ENCODE results near the gene FAM227B.
A peak's percentile ranks its signal among the peaks of the same experiment; 100 is the strongest.
"Not testable (repeated sequence)": the region's sequence is repeated elsewhere in the genome, so short reads cannot be mapped to it uniquely, and the experiment has no call there.

Gene FAM227B

GRCh38 chr15:49610157-49610918, 10.3 kb downstream of the FAM227B start:
- no peak overlapping the region for H4K8ac ChIP-seq (ENCODE audit: low read depth, low read length)
- H3K4ac ChIP-seq (ENCODE audit: low read depth, low read length), result no peak overlapping the region
- no peak overlapping the region for H2AK5ac ChIP-seq (ENCODE audit: low read length)
- no peaks in the 10 kb centered on the region for H3K27me3 ChIP-seq (ENCODE audit: insufficient read depth, low read length, poor library complexity)
- no peak overlapping the region for H3K9ac ChIP-seq (ENCODE audit: low read length)
- H3K18ac ChIP-seq (ENCODE audit: low read length), result no peak overlapping the region
- no peak overlapping the region for H3K4me2 ChIP-seq (ENCODE audit: low read length)
- no peak overlapping the region for H2BK5ac ChIP-seq (ENCODE audit: low read length)
- no peak overlapping the region for H3K27ac ChIP-seq (ENCODE audit: low read depth, low read length)
- peak; percentile 19 for DNase-seq
- H3K4me1 ChIP-seq (ENCODE audit: control insufficient read depth, low read depth, low read length), result no peaks in the 10 kb centered on the region
- no peak overlapping the region for H2BK15ac ChIP-seq (replicated peaks; ENCODE audit: low read depth)
- WGBS (ENCODE audit: extremely low coverage, insufficient coverage, low lambda C conversion rate), result no CpG with 5 or more reads among the region's 2 CpGs
- no peaks in the 10 kb centered on the region for H3K36me3 ChIP-seq (ENCODE audit: control insufficient read depth, insufficient read depth, low read length)
- no peak overlapping the region for H3K4me3 ChIP-seq (ENCODE audit: low read length)
- no peak overlapping the region for H4K5ac ChIP-seq (ENCODE audit: low read length)
- H2BK120ac ChIP-seq (ENCODE audit: low read depth, low read length), result no peak overlapping the region
- no peaks in the 10 kb centered on the region for H3K79me2 ChIP-seq (ENCODE audit: control insufficient read depth, insufficient read depth, low read length)
- H3K56ac ChIP-seq (ENCODE audit: low read length), result no peak overlapping the region
- H3K79me1 ChIP-seq (ENCODE audit: low read length), result no peaks in the 10 kb centered on the region
- H3K23ac ChIP-seq (ENCODE audit: low read length), result no peak overlapping the region

- Histone ChIP-seq H2BK15ac (replicated peaks; ENCODE audit: low read depth) (no peak overlapping the region), H3K9ac (ENCODE audit: low read length) (no peak overlapping the region), H3K27me3 (ENCODE audit: insufficient read depth, low read length, poor library complexity) (no peaks in the 10 kb centered on the region), H4K5ac (ENCODE audit: low read length) (no peak overlapping the region), H2BK120ac (ENCODE audit: low read depth, low read length) (no peak overlapping the region), H3K23ac (ENCODE audit: low read length) (no peak overlapping the region), H3K18ac (ENCODE audit: low read length) (no peak overlapping the region), H3K27ac (ENCODE audit: low read depth, low read length) (no peak overlapping the region), H3K36me3 (ENCODE audit: control insufficient read depth, insufficient read depth, low read length) (no peaks in the 10 kb centered on the region), H3K56ac (ENCODE audit: low read length) (no peak overlapping the region), H2BK5ac (ENCODE audit: low read length) (no peak overlapping the region), H3K79me1 (ENCODE audit: low read length) (no peaks in the 10 kb centered on the region), H4K8ac (ENCODE audit: low read depth, low read length) (no peak overlapping the region), H3K4me2 (ENCODE audit: low read length) (no peak overlapping the region), H3K4me3 (ENCODE audit: low read length) (no peak overlapping the region), H3K4ac (ENCODE audit: low read depth, low read length) (no peak overlapping the region), H3K4me1 (ENCODE audit: control insufficient read depth, low read depth, low read length) (no peaks in the 10 kb centered on the region), H2AK5ac (ENCODE audit: low read length) (no peak overlapping the region), H3K79me2 (ENCODE audit: control insufficient read depth, insufficient read depth, low read length) (no peaks in the 10 kb centered on the region)
- DNase-seq, result no peak
Measured at GRCh38 chr15:49606594-49606993, 14.0 kb downstream of the FAM227B start.

GRCh38 chr15:49605588-49605987, 15.0 kb downstream of the FAM227B start:
- DNase-seq, result no peak
- no peak overlapping the region for H3K4ac ChIP-seq (ENCODE audit: low read depth, low read length)
- H3K4me1 ChIP-seq (ENCODE audit: control insufficient read depth, low read depth, low read length), result no peaks in the 10 kb centered on the region
- no peak overlapping the region for H3K56ac ChIP-seq (ENCODE audit: low read length)
- H2BK15ac ChIP-seq (replicated peaks; ENCODE audit: low read depth), result no peak overlapping the region
- no peak overlapping the region for H2BK120ac ChIP-seq (ENCODE audit: low read depth, low read length)
- H3K4me3 ChIP-seq (ENCODE audit: low read length), result no peak overlapping the region
- no CpG with 5 or more reads among the region's 2 CpGs for WGBS (ENCODE audit: extremely low coverage, insufficient coverage, low lambda C conversion rate)
- no peaks in the 10 kb centered on the region for H3K79me2 ChIP-seq (ENCODE audit: control insufficient read depth, insufficient read depth, low read length)
- no peak overlapping the region for H3K9ac ChIP-seq (ENCODE audit: low read length)
- no peak overlapping the region for H3K23ac ChIP-seq (ENCODE audit: low read length)
- no peaks in the 10 kb centered on the region for H3K27me3 ChIP-seq (ENCODE audit: insufficient read depth, low read length, poor library complexity)
- no peak overlapping the region for H4K5ac ChIP-seq (ENCODE audit: low read length)
- H2BK5ac ChIP-seq (ENCODE audit: low read length), result no peak overlapping the region
- H2AK5ac ChIP-seq (ENCODE audit: low read length), result no peak overlapping the region
- H3K79me1 ChIP-seq (ENCODE audit: low read length), result no peaks in the 10 kb centered on the region
- H4K8ac ChIP-seq (ENCODE audit: low read depth, low read length), result no peak overlapping the region
- no peaks in the 10 kb centered on the region for H3K36me3 ChIP-seq (ENCODE audit: control insufficient read depth, insufficient read depth, low read length)
- H3K4me2 ChIP-seq (ENCODE audit: low read length), result no peak overlapping the region
- no peak overlapping the region for H3K27ac ChIP-seq (ENCODE audit: low read depth, low read length)
- no peak overlapping the region for H3K18ac ChIP-seq (ENCODE audit: low read length)

GRCh38 chr15:49604625-49605409, 15.8 kb downstream of the FAM227B start:
- Histone ChIP-seq H3K4ac (ENCODE audit: low read depth, low read length) (no peak overlapping the region), H3K23ac (ENCODE audit: low read length) (no peak overlapping the region), H3K56ac (ENCODE audit: low read length) (no peak overlapping the region), H3K36me3 (ENCODE audit: control insufficient read depth, insufficient read depth, low read length) (no peaks in the 10 kb centered on the region), H2BK15ac (replicated peaks; ENCODE audit: low read depth) (no peak overlapping the region), H3K79me2 (ENCODE audit: control insufficient read depth, insufficient read depth, low read length) (no peaks in the 10 kb centered on the region), H3K79me1 (ENCODE audit: low read length) (no peaks in the 10 kb centered on the region), H2BK120ac (ENCODE audit: low read depth, low read length) (no peak overlapping the region), H4K5ac (ENCODE audit: low read length) (no peak overlapping the region), H3K27ac (ENCODE audit: low read depth, low read length) (no peak overlapping the region), H3K18ac (ENCODE audit: low read length) (no peak overlapping the region), H2BK5ac (ENCODE audit: low read length) (no peak overlapping the region), H3K4me3 (ENCODE audit: low read length) (no peak overlapping the region), H3K4me1 (ENCODE audit: control insufficient read depth, low read depth, low read length) (no peaks in the 10 kb centered on the region), H3K27me3 (ENCODE audit: insufficient read depth, low read length, poor library complexity) (no peaks in the 10 kb centered on the region), H3K4me2 (ENCODE audit: low read length) (no peak overlapping the region), H2AK5ac (ENCODE audit: low read length) (no peak overlapping the region), H3K9ac (ENCODE audit: low read length) (no peak overlapping the region), H4K8ac (ENCODE audit: low read depth, low read length) (no peak overlapping the region)
- WGBS (ENCODE audit: extremely low coverage, insufficient coverage, low lambda C conversion rate), result no CpG with 5 or more reads among the region's 2 CpGs
- no peak for DNase-seq

GRCh38 chr15:49592829-49593316, 27.7 kb downstream of the FAM227B start:
- not testable (repeated sequence) for H2BK5ac ChIP-seq (ENCODE audit: low read length); H2AK5ac ChIP-seq (ENCODE audit: low read length); H2BK15ac ChIP-seq (replicated peaks; ENCODE audit: low read depth); H3K4me2 ChIP-seq (ENCODE audit: low read length); H3K79me2 ChIP-seq (ENCODE audit: control insufficient read depth, insufficient read depth, low read length); DNase-seq; H2BK120ac ChIP-seq (ENCODE audit: low read depth, low read length); H3K23ac ChIP-seq (ENCODE audit: low read length); H3K4ac ChIP-seq (ENCODE audit: low read depth, low read length); H3K56ac ChIP-seq (ENCODE audit: low read length); H3K27ac ChIP-seq (ENCODE audit: low read depth, low read length); H3K4me1 ChIP-seq (ENCODE audit: control insufficient read depth, low read depth, low read length); H3K27me3 ChIP-seq (ENCODE audit: insufficient read depth, low read length, poor library complexity); H3K18ac ChIP-seq (ENCODE audit: low read length); H4K8ac ChIP-seq (ENCODE audit: low read depth, low read length); H3K9ac ChIP-seq (ENCODE audit: low read length); H3K79me1 ChIP-seq (ENCODE audit: low read length); H4K5ac ChIP-seq (ENCODE audit: low read length); H3K36me3 ChIP-seq (ENCODE audit: control insufficient read depth, insufficient read depth, low read length); H3K4me3 ChIP-seq (ENCODE audit: low read length)
- WGBS (ENCODE audit: extremely low coverage, insufficient coverage, low lambda C conversion rate), result no CpG with 5 or more reads among the region's 12 CpGs
